Fibroblast of lung (primary cell): Measurements from ENCODE around the gene KRT7. TPM values are rescaled to one million over a fixed set of nuclear protein-coding genes. Genes with fewer than 3 reads are reported as not detected.

Experiments used
- DNase-seq, 2 donors: peaks; one replicate each; pipeline versions ENCODE4 v3.0.0 to v3.0.0-alpha.2; 2010; ENCODE audit warnings: low read depth in 2 of 2
- H2AFZ ChIP-seq: 2 replicates; pipeline ENCODE4 v1.5.1; 2012; ENCODE audit warnings: low read length, control low read depth, inconsistent platforms
- H3K27ac ChIP-seq: 2 replicates; pipeline ENCODE4 v1.5.1; 2011; ENCODE audit warnings: low read length, control low read depth; ENCODE audit not compliant: insufficient read depth
- H3K27me3 ChIP-seq: 2 replicates; pipeline ENCODE4 v1.5.1; 2011; ENCODE audit warnings: mild to moderate bottlenecking, low read length; ENCODE audit not compliant: control insufficient read depth, insufficient read depth
- H3K36me3 ChIP-seq: 2 replicates; pipeline ENCODE4 v1.5.1; 2011; ENCODE audit warnings: low read length; ENCODE audit not compliant: control insufficient read depth, insufficient read depth
- H3K4me1 ChIP-seq: 2 replicates; pipeline ENCODE4 v1.5.1; 2011; ENCODE audit warnings: low read length; ENCODE audit not compliant: control insufficient read depth, insufficient read depth; ENCODE audit errors: extremely low read depth
- H3K4me2 ChIP-seq: 2 replicates; pipeline ENCODE4 v1.5.1; 2011; ENCODE audit warnings: low read length, control low read depth; ENCODE audit not compliant: insufficient read depth; ENCODE audit errors: extremely low read depth
- H3K4me3 ChIP-seq, 4 experiments: fragments of 200-600 bp in 1 of 4; sonication (generic) in 1 of 4; replicated peaks in 1 of 4; 2 replicates each; pipeline ENCODE4 v1.5.1; 2011 to 2016; ENCODE audit warnings: low read length in 4 of 4, low read depth in 3 of 4, mild to moderate bottlenecking in 3 of 4, control low read depth in 2 of 4, inconsistent platforms in 1 of 4, mixed read lengths in 1 of 4; ENCODE audit not compliant: insufficient read depth in 1 of 4; ENCODE audit errors: control extremely low read depth in 1 of 4
- H3K79me2 ChIP-seq: 2 replicates; pipeline ENCODE4 v1.5.1; 2012; ENCODE audit warnings: mild to moderate bottlenecking, low read length, inconsistent platforms; ENCODE audit not compliant: control insufficient read depth, insufficient read depth
- H3K9ac ChIP-seq: 2 replicates; pipeline ENCODE4 v1.5.1; 2011; ENCODE audit warnings: mild to moderate bottlenecking, low read length, control low read depth; ENCODE audit not compliant: insufficient read depth
- H3K9me3 ChIP-seq: 2 replicates; pipeline ENCODE4 v1.5.1; 2012; ENCODE audit warnings: low read depth, low read length; ENCODE audit not compliant: control insufficient read depth, insufficient read depth
- H4K20me1 ChIP-seq: 2 replicates; pipeline ENCODE4 v1.5.1; 2011; ENCODE audit warnings: low read length; ENCODE audit not compliant: control insufficient read depth, insufficient read depth; ENCODE audit errors: extremely low read depth
- EZH2 ChIP-seq: IDR thresholded peaks from 2 replicates; pipeline ENCODE4 v1.5.1; 2012; ENCODE audit warnings: low read length, control low read depth, mild to moderate bottlenecking; ENCODE audit errors: missing control alignments
- polyA plus RNA-seq, 2 donors: library from polyadenylated mRNA; depleted of rRNA in 1 of 2; stranded (reverse) in 1 of 2; unstranded in 1 of 2; fragments of >200 nt; gene quantifications; 2 replicates each; pipeline ENCODE4 v1.2.1, GENCODE V29; 2011 to 2012; ENCODE audit warnings: missing spikeins in 1 of 2
- total RNA-seq: library from RNA; depleted of rRNA; stranded (reverse); fragments of >200 nt; gene quantifications from 2 replicates; pipeline ENCODE4 v1.2.1, GENCODE V29; 2014
- TF ChIP-seq, protein P1 (sequence below), 2 donors: IDR thresholded peaks in 1 of 2; conservative IDR thresholded peaks in 1 of 2; 1 replicate in 1 of 2; 2 replicates in 1 of 2; pipeline ENCODE4 v1.5.1; 2011 to 2012; ENCODE audit warnings: low read length in 2 of 2, control low read depth in 1 of 2, inconsistent platforms in 1 of 2, low read depth in 1 of 2, mild to moderate bottlenecking in 1 of 2

KRT7 gene
- total and polyA plus RNA-seq, 2 donors (not counting 1 experiment from before 2014, with no cell fraction given): 3.5 to 8.6 TPM

DNA sequence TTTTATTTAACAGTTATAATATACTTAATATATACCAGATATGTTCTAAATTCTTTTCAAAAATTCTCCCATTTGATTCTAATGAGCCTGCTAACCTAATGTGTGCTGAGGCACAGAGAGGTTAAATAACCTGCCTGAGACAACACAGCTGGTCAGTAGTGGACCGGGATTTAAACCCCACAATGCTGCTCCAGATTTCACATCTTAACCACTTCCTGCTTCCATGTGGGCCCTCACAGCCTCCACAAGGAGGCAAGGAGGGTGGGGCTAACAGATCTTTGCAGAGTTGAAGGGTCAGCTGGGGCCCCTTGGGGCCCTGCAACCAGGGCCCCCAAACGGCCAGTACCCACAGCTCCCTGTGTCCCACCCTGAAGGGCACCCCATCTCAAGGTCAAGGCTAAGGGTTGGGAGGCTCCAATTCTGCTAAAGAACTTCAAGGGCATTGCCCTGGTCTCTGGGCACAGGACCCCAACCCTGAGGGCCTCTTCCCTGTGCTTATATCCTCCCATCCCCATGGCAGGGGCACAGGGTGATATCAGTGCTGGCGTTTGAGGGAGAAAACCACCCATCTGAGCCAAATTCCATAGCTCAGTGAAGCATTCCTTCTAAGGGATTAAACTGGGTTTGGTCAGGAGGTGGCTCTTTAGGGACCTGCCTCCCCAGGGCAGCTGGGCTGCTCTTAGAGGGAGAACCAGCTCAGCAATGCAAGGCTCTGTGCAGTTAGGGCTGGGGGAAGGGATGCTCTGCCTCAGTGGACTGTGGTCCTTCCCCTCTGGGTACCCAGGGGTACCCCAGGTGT is 43.5 kb upstream of the KRT7 start:
- no peak overlapping the region for H2AFZ ChIP-seq
- H3K36me3 ChIP-seq: peaks cover 1% of the 10 kb centered on the region
- H4K20me1 ChIP-seq: no peaks in the 10 kb centered on the region
- DNase-seq: peak in 1 of 2 donors; percentile 77
- no peaks in the 10 kb centered on the region for H3K79me2 ChIP-seq
- peaks cover 76% of the 10 kb centered on the region for H3K4me1 ChIP-seq
- no peak overlapping the region for H3K4me3 ChIP-seq
- H3K27me3 ChIP-seq: no peaks in the 10 kb centered on the region
- H3K9ac ChIP-seq: no peak overlapping the region
- TF ChIP-seq, protein P1, sequence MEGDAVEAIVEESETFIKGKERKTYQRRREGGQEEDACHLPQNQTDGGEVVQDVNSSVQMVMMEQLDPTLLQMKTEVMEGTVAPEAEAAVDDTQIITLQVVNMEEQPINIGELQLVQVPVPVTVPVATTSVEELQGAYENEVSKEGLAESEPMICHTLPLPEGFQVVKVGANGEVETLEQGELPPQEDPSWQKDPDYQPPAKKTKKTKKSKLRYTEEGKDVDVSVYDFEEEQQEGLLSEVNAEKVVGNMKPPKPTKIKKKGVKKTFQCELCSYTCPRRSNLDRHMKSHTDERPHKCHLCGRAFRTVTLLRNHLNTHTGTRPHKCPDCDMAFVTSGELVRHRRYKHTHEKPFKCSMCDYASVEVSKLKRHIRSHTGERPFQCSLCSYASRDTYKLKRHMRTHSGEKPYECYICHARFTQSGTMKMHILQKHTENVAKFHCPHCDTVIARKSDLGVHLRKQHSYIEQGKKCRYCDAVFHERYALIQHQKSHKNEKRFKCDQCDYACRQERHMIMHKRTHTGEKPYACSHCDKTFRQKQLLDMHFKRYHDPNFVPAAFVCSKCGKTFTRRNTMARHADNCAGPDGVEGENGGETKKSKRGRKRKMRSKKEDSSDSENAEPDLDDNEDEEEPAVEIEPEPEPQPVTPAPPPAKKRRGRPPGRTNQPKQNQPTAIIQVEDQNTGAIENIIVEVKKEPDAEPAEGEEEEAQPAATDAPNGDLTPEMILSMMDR (conservative IDR thresholded peaks at IDR 0.05 in 1 of 2, IDR thresholded peaks at IDR 0.05 in 1 of 2; ENCODE audit: low read depth in 1 of 2, low read length in 2 of 2): no peak
- no peak for TF ChIP-seq EZH2
- H3K27ac ChIP-seq: peak overlapping the region; percentile 38
- H3K4me2 ChIP-seq: no peak overlapping the region
- H3K9me3 ChIP-seq: no peaks in the 10 kb centered on the region

DNA sequence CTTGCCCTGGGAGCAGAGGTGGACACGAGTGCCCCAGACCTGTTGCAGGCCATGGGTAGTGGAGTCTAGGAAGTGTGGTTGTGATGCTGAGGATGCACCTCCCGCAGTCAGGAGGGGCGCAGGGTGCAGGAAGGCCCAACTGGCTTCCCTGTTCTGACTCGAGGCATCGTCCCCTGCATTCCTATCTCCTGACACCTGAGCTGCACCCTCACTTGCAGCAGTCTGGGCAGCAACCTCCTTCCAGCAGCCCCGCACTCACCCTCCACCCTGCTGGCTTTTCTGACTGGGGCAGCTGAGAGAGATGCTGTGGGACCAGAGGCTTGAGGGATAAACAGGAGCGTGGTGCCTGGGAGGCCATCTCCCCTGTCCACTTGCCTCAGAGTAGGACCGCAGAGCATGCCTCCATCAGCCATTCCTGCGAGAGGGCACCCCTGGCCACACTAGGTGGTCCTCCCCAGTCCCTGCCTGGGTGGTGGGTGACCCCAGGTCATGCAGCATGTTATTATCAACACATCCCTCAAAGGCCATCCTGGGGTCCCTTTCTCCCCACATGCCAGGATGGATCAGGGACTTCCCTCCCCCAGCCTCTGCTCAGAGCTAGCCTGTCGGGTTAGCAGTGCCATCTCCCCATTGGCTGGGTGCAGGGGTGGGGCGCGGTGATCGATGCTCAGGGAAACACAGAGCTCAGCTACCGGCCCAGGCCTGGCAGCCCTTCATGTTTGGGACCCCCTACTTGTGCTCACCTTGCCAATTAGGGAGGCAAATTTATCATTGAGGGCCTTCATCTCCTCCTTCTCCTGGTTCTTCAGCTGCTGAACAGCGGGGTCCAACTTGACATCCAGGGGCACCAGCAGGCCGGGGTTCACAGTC is 41.9 kb upstream of the KRT7 start:
- peak in 1 of 2 donors; percentile 58 for DNase-seq
- H3K4me1 ChIP-seq: peaks cover 63% of the 10 kb centered on the region
- no peak overlapping the region for H2AFZ ChIP-seq
- H4K20me1 ChIP-seq: no peaks in the 10 kb centered on the region
- no peaks in the 10 kb centered on the region for H3K27me3 ChIP-seq
- TF ChIP-seq EZH2: no peak
- TF ChIP-seq, protein P1 (conservative IDR thresholded peaks at IDR 0.05 in 1 of 2, IDR thresholded peaks at IDR 0.05 in 1 of 2; ENCODE audit: low read depth in 1 of 2, low read length in 2 of 2): no peak
- H3K27ac ChIP-seq: peak overlapping the region; percentile 73
- H3K9ac ChIP-seq: peak overlapping the region; percentile 27
- H3K36me3 ChIP-seq: peaks cover 1% of the 10 kb centered on the region
- no peaks in the 10 kb centered on the region for H3K9me3 ChIP-seq
- peak overlapping the region; percentile 17 for H3K4me2 ChIP-seq
- no peak overlapping the region for H3K4me3 ChIP-seq
- no peaks in the 10 kb centered on the region for H3K79me2 ChIP-seq
